AG09319 (cell line): ENCODE data around the gene KIRREL2.

Experiments
- DNase-seq: peaks from one replicate; pipeline ENCODE4 v3.0.0-alpha.2; 2010; ENCODE audit warnings: low read depth; ENCODE audit errors: extremely low read depth
- CTCF ChIP-seq: IDR thresholded peaks from 2 replicates; pipeline ENCODE4 v1.5.1; 2011; ENCODE audit warnings: low read depth, mild to moderate bottlenecking, inconsistent platforms, low read length, moderate library complexity

Gene KIRREL2

GRCh38 chr19:35901854-35902661, 45.3 kb downstream of the KIRREL2 start, which contains the start of gene HCST:
Gene HCST, plus strand, starts transcription at chr19:35902529. Its CDS starts 65 bp downstream, at chr19:35902594.
- DNase-seq = no peak
- no peak for TF ChIP-seq CTCF

- no peak for TF ChIP-seq CTCF
- DNase-seq = no peak
Observed at GRCh38 chr19:35902870-35903475, 46.3 kb downstream of the KIRREL2 start.

GRCh38 chr19:35903550-35904179, 47.0 kb downstream of the KIRREL2 start:
- no peak for DNase-seq
- TF ChIP-seq CTCF = no peak

- no peak for TF ChIP-seq CTCF
- DNase-seq = no peak
Observed at GRCh38 chr19:35904311-35905068, 47.8 kb downstream of the KIRREL2 start.

GRCh38 chr19:35905178-35905727, 48.5 kb downstream of the KIRREL2 start:
- no peak for DNase-seq
- TF ChIP-seq CTCF = no peak

- no peak for TF ChIP-seq CTCF
Observed at GRCh38 chr19:35907377-35907745, 50.6 kb downstream of the KIRREL2 start.

More at GRCh38 chr19:35907377-35907745, 50.6 kb downstream of the KIRREL2 start:
- DNase-seq = no peak
